ENCODE measurements around the gene RPL41.

Gene RPL41

DNA sequence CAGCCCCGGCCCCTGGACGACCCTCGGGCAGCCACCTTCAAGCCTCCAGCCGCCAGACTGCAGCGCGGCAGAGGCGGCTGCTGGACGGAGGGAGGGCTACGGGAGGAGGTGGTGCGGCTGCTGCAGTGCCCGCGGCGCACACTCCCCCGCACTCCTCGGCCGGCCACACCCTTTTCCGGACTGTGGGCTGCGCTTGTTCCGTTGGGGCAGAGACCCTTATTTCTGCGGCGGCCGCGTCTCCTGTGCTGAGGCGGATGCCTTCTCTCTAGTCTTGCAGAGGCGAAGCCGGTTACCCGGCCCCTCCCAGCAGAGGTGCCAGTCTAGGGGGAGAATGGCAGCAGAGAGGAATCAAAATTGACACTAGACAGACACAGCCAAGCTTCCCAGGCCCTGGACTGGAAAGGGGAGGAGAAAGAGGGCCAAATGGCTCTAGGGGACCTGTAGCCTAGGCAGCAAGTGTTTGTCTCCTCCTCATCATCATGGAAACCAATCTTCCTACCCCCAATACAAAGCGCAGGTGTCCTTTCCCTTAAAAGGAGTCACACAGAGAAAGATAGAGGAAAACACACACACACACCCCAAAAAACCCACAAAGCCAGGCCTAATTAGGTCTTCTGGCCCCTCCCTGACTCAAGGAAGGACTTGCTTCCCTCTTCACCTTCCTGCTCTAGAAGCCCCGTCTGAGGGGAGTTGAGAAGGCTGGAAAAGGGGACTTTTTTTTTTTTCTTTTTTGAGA, 12.9 kb downstream of the RPL41 start:
- TF ChIP-seq GATA3 (IDR thresholded peaks at IDR 0.05; ENCODE audit: low read depth, low read length) = no peak
- no peak for TF ChIP-seq GATA2 (IDR thresholded peaks at IDR 0.05; ENCODE audit: low read depth, low read length)

DNA sequence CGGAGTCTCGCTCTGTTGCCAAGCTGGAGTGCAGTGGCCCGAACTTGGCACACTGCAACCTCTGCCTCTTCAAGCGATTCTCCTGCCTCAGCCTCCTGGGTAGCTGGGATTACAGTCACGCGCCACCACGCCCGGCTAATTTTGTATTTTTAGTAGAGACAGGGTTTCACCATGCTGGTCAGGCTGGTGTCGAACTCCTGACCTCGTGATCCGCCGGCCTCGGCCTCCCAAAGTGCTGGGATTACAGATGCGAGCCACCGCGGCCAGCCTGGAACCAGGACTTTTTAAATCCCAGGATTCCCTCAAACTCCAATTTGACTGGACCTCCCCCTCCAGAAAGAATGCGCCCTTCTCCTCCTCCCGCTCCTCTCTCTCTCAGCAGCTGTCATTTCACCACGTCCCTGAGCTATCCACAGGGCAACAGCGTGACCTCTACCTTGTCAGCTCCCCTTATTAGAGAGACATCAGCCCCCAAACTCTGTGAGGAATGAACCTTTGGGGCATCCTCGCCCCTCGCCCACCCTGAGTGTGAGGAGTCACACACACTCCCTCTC, 13.6 kb downstream of the RPL41 start:
- TF ChIP-seq GATA3 (IDR thresholded peaks at IDR 0.05; ENCODE audit: low read depth, low read length) (no peak), GATA2 (IDR thresholded peaks at IDR 0.05; ENCODE audit: low read depth, low read length) (no peak)

DNA sequence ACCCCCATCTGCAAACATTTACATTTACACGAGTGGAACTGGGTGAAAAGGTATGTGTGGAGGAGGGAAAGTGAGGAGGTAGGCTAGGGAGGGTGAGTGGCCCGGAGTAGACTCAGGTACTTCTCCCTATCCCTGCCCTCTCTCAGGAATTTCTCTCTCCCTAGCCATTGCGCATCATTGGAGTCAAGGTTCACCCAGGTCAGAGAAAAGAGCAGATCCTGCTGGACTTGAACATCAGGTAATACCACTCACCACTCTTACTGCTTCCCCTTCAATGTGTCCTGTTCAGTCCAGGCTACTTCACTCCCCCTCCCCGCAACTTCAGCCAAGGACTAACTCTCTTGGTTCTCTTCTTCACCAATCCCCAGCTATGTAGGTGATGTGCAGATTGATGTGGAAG, 14.4 kb downstream of the RPL41 start:
- no peak for TF ChIP-seq GATA2 (IDR thresholded peaks at IDR 0.05; ENCODE audit: low read depth, low read length)
- no peak for TF ChIP-seq GATA3 (IDR thresholded peaks at IDR 0.05; ENCODE audit: low read depth, low read length)

DNA sequence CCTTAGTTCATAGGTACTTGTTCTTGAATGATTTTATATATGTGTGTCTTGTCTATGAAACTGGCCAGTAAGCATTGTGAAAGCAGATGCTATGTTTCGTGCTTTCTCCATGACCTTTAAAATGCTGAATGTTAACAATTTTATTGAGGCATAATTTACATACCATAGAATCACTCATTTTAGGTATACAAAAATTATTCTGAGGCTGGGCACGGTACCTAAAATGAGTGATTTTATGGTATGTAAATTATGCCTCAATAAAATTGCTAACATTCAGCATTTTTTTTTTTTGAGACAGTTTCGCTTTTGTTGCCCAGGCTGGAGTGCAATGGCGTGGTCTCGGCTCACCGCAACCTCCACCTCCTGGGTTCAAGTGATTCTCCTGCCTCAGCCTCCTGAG, 18.5 kb downstream of the RPL41 start:
- no peak for TF ChIP-seq GATA3 (IDR thresholded peaks at IDR 0.05; ENCODE audit: low read depth, low read length)
- no peak for TF ChIP-seq GATA2 (IDR thresholded peaks at IDR 0.05; ENCODE audit: low read depth, low read length)

DNA sequence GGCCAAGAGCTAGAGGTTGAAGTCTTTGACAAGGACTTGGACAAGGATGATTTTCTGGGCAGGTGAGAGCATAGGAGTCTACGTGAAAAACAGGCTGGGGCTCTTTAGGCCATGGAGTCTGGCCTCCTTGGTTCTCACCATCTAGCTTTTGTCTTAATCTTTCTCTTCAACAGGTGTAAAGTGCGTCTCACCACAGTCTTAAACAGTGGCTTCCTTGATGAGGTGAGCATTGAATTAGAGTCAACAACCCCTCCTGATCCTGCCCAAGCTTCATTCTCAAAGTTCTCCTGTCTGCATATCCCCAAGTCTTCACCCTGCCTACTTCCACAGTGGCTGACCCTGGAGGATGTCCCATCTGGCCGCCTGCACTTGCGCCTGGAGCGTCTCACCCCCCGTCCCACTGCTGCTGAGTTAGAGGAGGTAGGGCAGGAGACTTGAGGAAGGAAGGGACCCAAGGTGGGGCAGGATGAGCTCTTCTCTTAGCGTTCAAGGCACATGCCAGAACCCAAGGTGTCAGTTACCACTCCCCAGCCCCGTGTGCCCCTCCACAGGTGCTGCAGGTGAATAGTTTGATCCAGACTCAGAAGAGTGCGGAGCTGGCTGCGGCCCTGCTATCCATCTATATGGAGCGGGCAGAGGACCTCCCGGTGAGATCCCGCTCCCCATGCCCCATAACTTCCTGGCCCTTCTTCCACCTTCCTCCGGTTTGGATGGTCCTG, 21.6 kb downstream of the RPL41 start:
- TF ChIP-seq GATA3 (IDR thresholded peaks at IDR 0.05; ENCODE audit: low read depth, low read length) = no peak
- no peak for TF ChIP-seq GATA2 (IDR thresholded peaks at IDR 0.05; ENCODE audit: low read depth, low read length)

DNA sequence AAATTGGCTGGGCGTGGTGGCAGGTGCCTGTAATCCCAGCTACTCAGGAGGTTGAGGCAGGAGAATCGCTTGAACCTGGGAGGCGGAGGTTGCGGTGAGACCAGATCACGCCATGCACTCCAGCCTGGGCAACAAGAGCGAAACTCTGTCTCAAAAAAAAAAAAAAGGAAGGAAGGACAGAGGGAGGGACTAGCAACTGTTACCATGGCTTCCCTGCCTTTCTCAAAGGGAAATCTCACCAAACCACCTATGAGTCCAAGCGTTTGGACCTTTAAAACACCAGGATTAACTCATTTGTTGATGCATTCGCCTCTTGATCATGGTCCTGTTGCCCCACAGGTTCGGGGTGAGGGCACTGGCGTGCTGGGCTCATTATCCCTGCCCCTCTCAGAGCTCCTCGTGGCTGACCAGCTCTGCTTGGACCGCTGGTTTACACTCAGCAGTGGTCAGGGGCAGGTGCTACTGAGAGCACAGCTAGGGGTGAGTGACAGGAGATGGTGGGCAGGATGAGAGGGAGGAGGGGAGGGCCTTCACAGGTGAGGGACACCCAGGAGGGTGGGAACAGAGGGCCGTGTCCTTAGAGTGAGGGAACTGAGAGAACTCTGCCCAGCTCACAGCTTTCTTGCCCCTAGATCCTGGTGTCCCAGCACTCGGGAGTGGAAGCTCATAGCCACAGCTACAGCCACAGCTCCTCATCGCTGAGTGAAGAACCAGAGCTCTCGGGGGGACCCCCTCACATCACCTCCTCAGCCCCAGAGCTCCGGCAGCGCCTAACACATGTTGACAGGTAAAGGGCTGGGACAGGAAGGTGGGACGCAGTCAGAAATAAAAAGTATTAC, 25.7 kb downstream of the RPL41 start:
- TF ChIP-seq GATA2 (IDR thresholded peaks at IDR 0.05; ENCODE audit: low read depth, low read length) = no peak
- no peak for TF ChIP-seq GATA3 (IDR thresholded peaks at IDR 0.05; ENCODE audit: low read depth, low read length)

DNA sequence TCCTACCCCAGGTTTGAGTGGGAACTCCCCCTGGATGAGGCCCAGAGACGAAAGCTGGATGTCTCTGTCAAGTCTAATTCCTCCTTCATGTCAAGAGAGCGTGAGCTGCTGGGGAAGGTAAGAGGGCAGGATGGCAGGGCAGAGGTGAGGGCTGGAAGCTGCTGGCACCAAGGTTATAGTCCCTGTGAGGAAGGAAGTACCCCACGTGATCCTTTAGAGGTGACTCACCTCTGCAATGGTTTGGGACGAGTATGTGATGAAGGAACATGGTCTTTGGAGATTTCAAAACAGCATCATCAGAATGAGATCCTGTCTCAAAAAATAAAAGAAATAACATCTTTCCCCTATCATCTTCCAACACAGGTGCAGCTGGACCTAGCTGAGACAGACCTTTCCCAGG, 26.8 kb downstream of the RPL41 start:
- no peak for TF ChIP-seq GATA3 (IDR thresholded peaks at IDR 0.05; ENCODE audit: low read depth, low read length)
- no peak for TF ChIP-seq GATA2 (IDR thresholded peaks at IDR 0.05; ENCODE audit: low read depth, low read length)

DNA sequence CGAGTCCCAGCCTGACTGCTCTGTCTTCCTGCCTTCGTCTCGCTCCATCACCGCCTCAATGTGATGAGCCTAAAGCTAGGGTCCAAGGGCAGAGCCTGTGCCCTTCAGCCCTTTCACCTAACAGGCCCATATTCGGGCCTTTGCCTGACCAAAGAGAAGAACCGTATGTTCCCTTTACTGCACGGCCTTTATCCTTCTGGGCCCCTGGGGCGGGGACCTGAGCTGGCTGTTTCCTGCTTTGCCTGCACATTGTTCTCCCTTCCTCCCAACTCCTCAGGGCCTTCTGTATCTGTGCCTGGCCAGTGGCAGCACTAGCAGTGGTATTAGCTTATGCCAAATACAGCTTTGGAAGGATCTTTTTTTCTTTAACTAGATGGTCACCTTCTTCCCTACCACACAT, 27.4 kb downstream of the RPL41 start:
- TF ChIP-seq GATA3 (IDR thresholded peaks at IDR 0.05; ENCODE audit: low read depth, low read length) (no peak), GATA2 (IDR thresholded peaks at IDR 0.05; ENCODE audit: low read depth, low read length) (no peak)

DNA sequence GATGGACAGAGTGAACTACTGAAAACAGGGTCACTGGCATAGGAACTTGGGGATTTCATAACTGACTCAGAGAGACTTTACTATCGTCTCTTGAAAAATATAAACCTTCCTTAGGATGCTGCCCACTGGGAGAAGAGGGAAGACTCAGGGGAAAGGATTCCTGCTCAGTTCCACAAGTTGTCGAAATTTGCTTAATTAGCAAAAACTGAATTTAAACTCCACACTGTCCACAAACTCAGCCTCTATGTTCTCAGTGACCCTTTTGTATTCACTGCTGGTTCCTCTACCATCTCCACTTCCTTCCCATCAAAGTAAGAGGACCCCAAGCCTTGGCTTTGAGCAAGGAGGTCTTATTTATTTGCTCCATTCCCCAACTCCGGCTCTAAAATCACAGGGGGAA, 28.8 kb downstream of the RPL41 start:
- TF ChIP-seq GATA3 (IDR thresholded peaks at IDR 0.05; ENCODE audit: low read depth, low read length) = no peak
- TF ChIP-seq GATA2 (IDR thresholded peaks at IDR 0.05; ENCODE audit: low read depth, low read length) = no peak

DNA sequence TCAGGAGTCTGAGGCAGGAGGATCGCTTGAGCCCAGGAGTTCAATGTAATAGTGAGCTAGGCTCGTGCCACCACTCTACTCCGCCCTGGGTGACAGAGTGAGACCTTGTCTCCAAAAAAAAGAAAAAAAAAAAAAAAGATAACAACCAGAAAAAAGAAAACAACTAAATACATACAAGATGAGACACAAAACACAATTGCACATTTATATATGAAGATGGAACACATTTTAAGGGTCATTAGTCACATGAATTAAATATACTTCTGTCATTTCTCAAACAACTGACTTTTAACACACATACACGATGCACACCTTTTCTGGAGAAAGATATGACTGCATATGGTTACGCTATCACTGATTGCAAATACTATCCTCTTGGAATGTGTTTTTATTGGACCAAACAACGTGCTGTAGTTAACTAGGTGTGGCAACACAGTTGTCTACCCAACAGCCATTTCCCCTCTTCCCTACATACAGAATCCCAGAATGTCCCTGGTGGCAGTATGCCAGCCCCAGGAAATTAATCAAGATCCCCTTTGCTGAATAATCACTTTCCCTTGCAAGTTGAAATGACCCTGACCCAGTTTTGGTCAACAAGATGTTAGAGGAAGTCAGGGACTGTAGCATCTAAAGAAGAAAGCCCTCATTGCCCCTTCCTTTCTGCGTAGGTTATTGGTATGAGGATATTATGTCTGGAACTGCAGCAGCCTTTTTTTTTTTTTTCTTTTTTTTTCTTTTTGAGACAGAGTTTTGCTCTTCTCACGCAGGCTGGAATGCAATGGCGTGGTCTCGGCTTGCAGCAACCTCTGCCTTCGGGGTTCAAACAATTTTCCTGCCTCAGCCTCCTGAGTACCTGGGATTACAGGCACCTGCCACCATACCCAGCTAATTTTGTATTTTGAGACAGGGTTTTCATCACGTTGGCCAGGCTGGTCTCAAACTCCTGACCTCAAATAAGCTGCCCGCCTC, 30.3 kb downstream of the RPL41 start:
- TF ChIP-seq GATA2 (IDR thresholded peaks at IDR 0.05; ENCODE audit: low read depth, low read length) (no peak), GATA3 (IDR thresholded peaks at IDR 0.05; ENCODE audit: low read depth, low read length) (no peak)

DNA sequence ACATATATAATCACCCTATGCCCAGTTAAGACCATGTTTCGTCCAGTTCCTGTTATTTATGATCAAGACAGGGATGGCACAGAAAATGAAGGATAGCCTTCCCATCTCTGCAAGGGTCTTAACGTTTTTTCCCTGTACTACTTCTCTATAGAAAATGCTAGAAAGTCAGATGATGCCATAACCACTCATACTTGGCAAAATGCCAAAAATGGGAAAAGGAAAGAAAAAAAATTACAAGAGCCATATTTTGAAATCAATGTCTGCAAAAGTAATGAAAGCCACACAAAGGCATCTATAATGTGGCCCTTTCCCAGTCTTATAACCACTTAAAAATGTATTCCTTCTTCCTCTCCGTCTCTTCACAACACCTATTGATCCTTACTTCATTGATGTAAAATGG, 34.1 kb downstream of the RPL41 start:
- TF ChIP-seq GATA2 (IDR thresholded peaks at IDR 0.05; ENCODE audit: low read depth, low read length) (no peak), GATA3 (IDR thresholded peaks at IDR 0.05; ENCODE audit: low read depth, low read length) (no peak)

DNA sequence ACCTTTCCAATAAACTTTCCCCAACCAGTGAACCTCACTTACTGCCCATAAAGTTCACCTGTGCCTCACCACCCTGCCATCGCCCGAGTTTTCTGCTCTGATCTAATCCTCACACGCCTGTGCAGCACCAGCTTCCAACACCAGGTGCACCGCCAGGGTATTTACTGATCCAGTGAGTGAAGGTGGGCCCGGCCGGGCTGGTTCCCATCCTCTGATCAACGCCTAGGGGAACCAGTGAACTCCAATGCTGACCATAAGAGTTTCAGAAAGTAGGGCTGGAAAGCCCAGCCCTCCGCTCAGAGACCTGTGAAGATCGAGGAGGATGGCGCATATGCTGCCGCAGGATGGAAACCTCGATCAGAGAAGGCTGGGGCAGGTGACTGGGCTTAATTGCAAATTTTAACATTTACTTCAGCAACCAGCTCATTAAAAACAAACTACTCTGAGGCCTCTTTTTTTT, 35.3 kb downstream of the RPL41 start:
- TF ChIP-seq GATA3 (IDR thresholded peaks at IDR 0.05; ENCODE audit: low read depth, low read length) (no peak), GATA2 (IDR thresholded peaks at IDR 0.05; ENCODE audit: low read depth, low read length) (no peak)

DNA sequence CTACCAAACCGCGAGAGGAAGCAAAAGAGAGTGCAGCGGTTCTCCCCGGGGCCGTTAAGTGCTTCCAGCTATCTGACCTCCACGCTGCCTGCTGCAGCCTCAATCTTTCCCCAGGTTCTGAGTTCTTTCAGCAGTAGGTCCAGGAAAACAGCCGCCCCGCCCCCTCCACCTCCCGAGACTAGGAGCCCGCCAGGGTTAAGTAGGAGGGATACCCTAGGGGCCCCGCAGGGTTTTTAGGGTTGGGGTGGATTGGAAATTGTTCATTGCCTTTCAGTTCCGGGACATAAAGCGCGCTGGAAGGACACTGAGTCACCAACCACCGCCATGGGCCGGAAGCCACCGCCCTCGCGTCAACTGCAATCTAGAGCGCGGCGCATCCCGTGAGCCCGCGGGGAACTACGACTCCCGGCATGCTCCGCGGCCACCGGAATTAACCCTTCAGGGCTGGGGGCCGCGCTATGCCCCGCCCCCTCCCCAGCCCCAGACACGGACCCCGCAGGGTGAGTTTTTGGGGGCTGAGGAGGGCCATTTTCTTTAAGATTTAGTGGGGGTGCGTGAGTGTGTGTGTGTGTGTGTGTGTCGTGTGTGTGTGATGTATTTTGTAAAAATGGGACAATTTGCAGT, 35.8 kb downstream of the RPL41 start, which contains the start of gene MYL6B:
MYL6B (plus strand) TSS at position 456 of the 624 bp plus-strand sequence. CDS start 1,332 bp downstream, outside the sequence.
- TF ChIP-seq GATA2 (IDR thresholded peaks at IDR 0.05; ENCODE audit: low read depth, low read length) = no peak
- no peak for TF ChIP-seq GATA3 (IDR thresholded peaks at IDR 0.05; ENCODE audit: low read depth, low read length)

Data from SH-SY5Y (cell line).